HG03439 (cell line): Measurements from ENCODE around the gene RNF212.

Experiments
- ATAC-seq: cut with Tn5 transposase; IDR thresholded peaks from one replicate; pipeline ENCODE4 v1.9.1; 2021; ENCODE audit warnings: mild to moderate bottlenecking, moderate library complexity; ENCODE audit not compliant: unreplicated experiment

The RNF212 gene

GRCh38 chr4:1036976-1037810 lies 76.2 kb downstream of the RNF212 start:
- no peak for ATAC-seq

- no peak for ATAC-seq
Observed at GRCh38 chr4:1036095-1036494, 77.3 kb downstream of the RNF212 start.

GRCh38 chr4:1035510-1035909 lies 77.9 kb downstream of the RNF212 start:
- ATAC-seq: no peak

GRCh38 chr4:1033840-1034551 lies 79.4 kb downstream of the RNF212 start:
- ATAC-seq: no peak

- no peak for ATAC-seq
Observed at GRCh38 chr4:1032861-1033260, 80.5 kb downstream of the RNF212 start.

GRCh38 chr4:1031956-1032795 lies 81.2 kb downstream of the RNF212 start:
- no peak for ATAC-seq

- ATAC-seq: no peak
Observed at GRCh38 chr4:1031346-1031745, 82.0 kb downstream of the RNF212 start.

- ATAC-seq: no peak
Observed at GRCh38 chr4:1030559-1030958, 82.8 kb downstream of the RNF212 start.

GRCh38 chr4:1030031-1030430 lies 83.3 kb downstream of the RNF212 start:
- no peak for ATAC-seq

- ATAC-seq: no peak
Observed at GRCh38 chr4:1029529-1029928, 83.8 kb downstream of the RNF212 start.

- ATAC-seq: no peak
Observed at GRCh38 chr4:1028574-1029220, 84.7 kb downstream of the RNF212 start.

GRCh38 chr4:1027915-1028238 lies 85.5 kb downstream of the RNF212 start:
- no peak for ATAC-seq

GRCh38 chr4:1027219-1027914 lies 86.0 kb downstream of the RNF212 start:
- no peak for ATAC-seq

GRCh38 chr4:1026115-1026514 lies 87.2 kb downstream of the RNF212 start:
- ATAC-seq: peak; percentile 53

GRCh38 chr4:1024882-1025545 lies 88.3 kb downstream of the RNF212 start:
- no peak for ATAC-seq

- no peak for ATAC-seq
Observed at GRCh38 chr4:1023895-1024740, 89.2 kb downstream of the RNF212 start.

GRCh38 chr4:1023075-1023640 lies 90.2 kb downstream of the RNF212 start:
- ATAC-seq: no peak

- no peak for ATAC-seq
Observed at GRCh38 chr4:1022739-1023066, 90.7 kb downstream of the RNF212 start.
